Testis (tissue), 3 donors: ENCODE data around the gene TRMT11. TPM values are rescaled to one million over a fixed set of nuclear protein-coding genes. Genes with fewer than 3 reads are reported as not detected.

Experiments used
- DNase-seq: peaks from one replicate; pipeline ENCODE4 v3.0.0-alpha.2; 2019
- H3K27ac ChIP-seq, 2 donors: fragments of 200-600 bp; sonication (generic); one replicate each; pipeline ENCODE4 v1.5.1; 2019
- H3K27me3 ChIP-seq: fragments of 200-600 bp; sonication (generic); one replicate; pipeline ENCODE4 v1.5.1; 2019
- H3K36me3 ChIP-seq: fragments of 200-600 bp; sonication (generic); one replicate; pipeline ENCODE4 v1.5.1; 2017; ENCODE audit warnings: low read depth; ENCODE audit errors: missing control alignments
- H3K4me1 ChIP-seq: fragments of 200-600 bp; sonication (generic); one replicate; pipeline ENCODE4 v1.5.1; 2019
- H3K4me3 ChIP-seq, 2 donors: fragments of 200-600 bp; sonication (generic); one replicate each; pipeline ENCODE4 v1.5.1; 2017 to 2019
- H3K9me3 ChIP-seq: fragments of 200-600 bp; sonication (generic); one replicate; pipeline ENCODE4 v1.5.1; 2017
- POLR2A ChIP-seq: fragments of 450-650 bp; IDR thresholded peaks from one replicate; pipeline ENCODE4 v1.6.1; 2017; ENCODE audit warnings: antibody characterized with exemption, mild to moderate bottlenecking, moderate library complexity
- WGBS, 2 donors: methylation state at CpG; one replicate each; pipeline ENCODE4 v1.1.5; 2018; 5-methylcytosine and 5-hydroxymethylcytosine counted together
- intact Hi-C: fragments of 100-400 bp; cut with DNase I; formaldehyde crosslinking; loops from one replicate; pipeline ENCODE4 v1.15.1; 2023; ENCODE audit warnings: low total_unique reads
- polyA plus RNA-seq: library from polyadenylated mRNA; stranded (reverse); fragments of 350-450 nt; fragmentation: Illumina TruSeq; extraction: RNeasy Lipid Tissue Mini Kit (QIAGEN cat#74804); gene quantifications from one replicate; pipeline ENCODE4 v1.2.3, GENCODE V29; 2014; ENCODE audit warnings: low read depth, low replicate concordance; ENCODE audit not compliant: insufficient read depth
- total RNA-seq, 2 donors: library from RNA; depleted of rRNA; stranded (reverse); fragments of >200 nt; gene quantifications; one replicate each; pipeline ENCODE4 v1.2.3, GENCODE V29; 2016
- TF ChIP-seq, protein P1 (sequence below), 3 experiments: fragments of 450-650 bp in 2 of 3; fragments of 200-600 bp in 1 of 3; sonication (generic) in 1 of 3; IDR thresholded peaks; one replicate each; pipeline ENCODE4 v1.5.1; 2016 to 2019; ENCODE audit warnings: antibody characterized with exemption in 3 of 3, mild to moderate bottlenecking in 2 of 3, moderate library complexity in 1 of 3

TRMT11 gene
- total and polyA plus RNA-seq, 3 donors from 2014 or later: 16.1 to 51.2 (median 32.2) TPM

DNA sequence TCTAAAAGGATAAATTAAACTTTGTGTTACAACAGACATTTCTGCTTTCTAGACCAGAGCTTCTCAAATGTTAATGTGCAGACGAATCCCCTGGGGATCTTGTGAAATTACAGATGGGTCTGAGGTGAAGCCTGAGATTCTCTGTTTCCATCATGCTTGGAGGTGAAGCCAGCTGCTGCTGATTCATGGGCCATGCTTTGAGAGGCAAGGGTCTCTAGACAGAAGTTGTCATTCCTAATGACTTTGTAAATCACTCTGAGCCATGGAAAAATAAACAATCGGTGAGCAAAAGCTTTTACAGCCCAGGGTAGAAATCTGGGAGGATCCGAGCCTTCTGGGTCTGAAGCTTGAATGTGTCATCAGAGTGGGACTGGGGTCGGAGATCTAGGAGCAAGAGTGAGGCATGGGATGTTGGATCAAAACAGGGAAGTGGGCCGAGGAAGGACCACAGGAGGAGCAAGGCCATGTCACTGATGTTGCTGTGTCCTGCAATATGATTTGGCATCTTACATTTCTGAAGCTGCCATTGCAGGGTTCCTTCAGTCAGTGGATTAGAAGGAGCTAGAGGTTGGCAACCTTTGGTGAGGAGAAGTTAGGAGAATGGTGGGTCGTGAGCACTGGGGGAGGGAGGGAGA, 77.3 kb downstream of the TRMT11 start:
- no peaks in the 10 kb centered on the region for H3K9me3 ChIP-seq
- no peaks in the 10 kb centered on the region for H3K27me3 ChIP-seq
- no peaks in the 10 kb centered on the region for H3K36me3 ChIP-seq
- 78 to 87% methylated on average over 6 of the region's 6 CpGs for WGBS, 2 donors
- intact Hi-C loops: no loop called here
- H3K4me1 ChIP-seq: no peaks in the 10 kb centered on the region
- H3K27ac ChIP-seq: no peak overlapping the region
- TF ChIP-seq, protein P1, sequence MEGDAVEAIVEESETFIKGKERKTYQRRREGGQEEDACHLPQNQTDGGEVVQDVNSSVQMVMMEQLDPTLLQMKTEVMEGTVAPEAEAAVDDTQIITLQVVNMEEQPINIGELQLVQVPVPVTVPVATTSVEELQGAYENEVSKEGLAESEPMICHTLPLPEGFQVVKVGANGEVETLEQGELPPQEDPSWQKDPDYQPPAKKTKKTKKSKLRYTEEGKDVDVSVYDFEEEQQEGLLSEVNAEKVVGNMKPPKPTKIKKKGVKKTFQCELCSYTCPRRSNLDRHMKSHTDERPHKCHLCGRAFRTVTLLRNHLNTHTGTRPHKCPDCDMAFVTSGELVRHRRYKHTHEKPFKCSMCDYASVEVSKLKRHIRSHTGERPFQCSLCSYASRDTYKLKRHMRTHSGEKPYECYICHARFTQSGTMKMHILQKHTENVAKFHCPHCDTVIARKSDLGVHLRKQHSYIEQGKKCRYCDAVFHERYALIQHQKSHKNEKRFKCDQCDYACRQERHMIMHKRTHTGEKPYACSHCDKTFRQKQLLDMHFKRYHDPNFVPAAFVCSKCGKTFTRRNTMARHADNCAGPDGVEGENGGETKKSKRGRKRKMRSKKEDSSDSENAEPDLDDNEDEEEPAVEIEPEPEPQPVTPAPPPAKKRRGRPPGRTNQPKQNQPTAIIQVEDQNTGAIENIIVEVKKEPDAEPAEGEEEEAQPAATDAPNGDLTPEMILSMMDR (IDR thresholded peaks at IDR 0.05): no peak
- TF ChIP-seq POLR2A: no peak
- no peak for DNase-seq
- no peak overlapping the region for H3K4me3 ChIP-seq

DNA sequence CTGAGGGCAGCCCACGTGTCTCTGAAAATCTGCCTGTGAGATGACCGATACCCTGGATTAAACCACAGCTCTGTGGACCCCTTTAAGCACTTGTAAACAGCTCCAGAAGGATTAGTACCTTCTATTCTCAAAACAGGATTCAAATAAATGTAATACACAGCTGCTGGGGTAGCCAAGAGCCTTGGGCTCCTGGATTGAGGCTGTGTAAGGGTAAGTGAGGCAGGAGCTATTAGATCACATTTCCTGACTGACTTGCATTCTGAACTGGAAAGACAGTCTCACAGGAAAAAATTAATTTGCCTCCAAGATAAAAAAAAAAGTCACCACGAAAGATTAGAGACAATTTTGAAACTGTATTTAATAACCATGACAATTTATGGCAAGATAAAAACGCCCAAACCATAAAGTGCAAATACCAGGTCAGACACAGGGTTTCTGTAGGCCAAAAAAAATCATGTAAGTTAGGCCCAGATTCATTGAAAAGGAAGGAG, 78.0 kb downstream of the TRMT11 start:
- no peak for DNase-seq
- H3K27me3 ChIP-seq: no peaks in the 10 kb centered on the region
- H3K27ac ChIP-seq: no peak overlapping the region
- intact Hi-C loops: no loop called here
- no peaks in the 10 kb centered on the region for H3K36me3 ChIP-seq
- TF ChIP-seq POLR2A: no peak
- TF ChIP-seq, protein P1 (IDR thresholded peaks at IDR 0.05): no peak
- no peak overlapping the region for H3K4me3 ChIP-seq
- H3K4me1 ChIP-seq: no peaks in the 10 kb centered on the region
- 57% methylated on average over 4 of the region's 4 CpGs for WGBS, 2 donors
- no peaks in the 10 kb centered on the region for H3K9me3 ChIP-seq

DNA sequence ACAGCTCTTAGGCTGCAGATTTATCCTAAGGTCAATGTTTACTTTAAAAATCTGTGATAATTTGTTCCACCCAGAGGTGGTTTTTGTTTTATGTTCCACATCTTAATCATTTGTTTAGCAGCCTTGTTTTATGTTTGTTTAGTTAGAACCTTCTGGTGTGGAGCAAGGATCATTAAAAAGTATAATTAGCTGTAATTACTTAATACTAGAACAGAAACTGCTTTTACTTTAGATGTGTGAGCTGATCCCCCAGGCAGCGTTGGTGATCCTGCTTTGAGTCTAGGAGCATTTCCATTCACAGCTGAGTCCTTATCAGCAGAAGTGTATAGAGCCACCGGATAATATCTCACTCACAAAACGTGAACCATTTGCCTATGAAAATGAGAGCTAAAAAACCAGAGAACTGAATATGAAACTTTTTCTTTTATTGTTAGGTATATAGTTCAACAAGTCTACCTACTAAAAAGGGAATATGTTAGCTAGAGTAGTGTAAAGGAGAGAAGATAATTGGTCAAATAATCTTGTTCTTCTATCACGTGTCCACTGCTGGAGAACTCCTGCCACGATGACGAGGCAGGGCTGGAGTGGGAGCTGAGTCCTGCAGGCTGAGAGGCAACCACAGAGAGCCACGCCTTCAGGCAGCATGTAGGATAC, 78.5 kb downstream of the TRMT11 start:
- DNase-seq: no peak
- TF ChIP-seq, protein P1 (IDR thresholded peaks at IDR 0.05): no peak
- TF ChIP-seq POLR2A: no peak
- intact Hi-C loops: no loop called here
- Histone ChIP-seq H3K9me3 (no peaks in the 10 kb centered on the region), H3K27ac (no peak overlapping the region), H3K4me3 (no peak overlapping the region), H3K27me3 (no peaks in the 10 kb centered on the region), H3K4me1 (no peaks in the 10 kb centered on the region), H3K36me3 (no peaks in the 10 kb centered on the region)
- 54 to 64% methylated on average over 7 of the region's 7 CpGs for WGBS, 2 donors

DNA sequence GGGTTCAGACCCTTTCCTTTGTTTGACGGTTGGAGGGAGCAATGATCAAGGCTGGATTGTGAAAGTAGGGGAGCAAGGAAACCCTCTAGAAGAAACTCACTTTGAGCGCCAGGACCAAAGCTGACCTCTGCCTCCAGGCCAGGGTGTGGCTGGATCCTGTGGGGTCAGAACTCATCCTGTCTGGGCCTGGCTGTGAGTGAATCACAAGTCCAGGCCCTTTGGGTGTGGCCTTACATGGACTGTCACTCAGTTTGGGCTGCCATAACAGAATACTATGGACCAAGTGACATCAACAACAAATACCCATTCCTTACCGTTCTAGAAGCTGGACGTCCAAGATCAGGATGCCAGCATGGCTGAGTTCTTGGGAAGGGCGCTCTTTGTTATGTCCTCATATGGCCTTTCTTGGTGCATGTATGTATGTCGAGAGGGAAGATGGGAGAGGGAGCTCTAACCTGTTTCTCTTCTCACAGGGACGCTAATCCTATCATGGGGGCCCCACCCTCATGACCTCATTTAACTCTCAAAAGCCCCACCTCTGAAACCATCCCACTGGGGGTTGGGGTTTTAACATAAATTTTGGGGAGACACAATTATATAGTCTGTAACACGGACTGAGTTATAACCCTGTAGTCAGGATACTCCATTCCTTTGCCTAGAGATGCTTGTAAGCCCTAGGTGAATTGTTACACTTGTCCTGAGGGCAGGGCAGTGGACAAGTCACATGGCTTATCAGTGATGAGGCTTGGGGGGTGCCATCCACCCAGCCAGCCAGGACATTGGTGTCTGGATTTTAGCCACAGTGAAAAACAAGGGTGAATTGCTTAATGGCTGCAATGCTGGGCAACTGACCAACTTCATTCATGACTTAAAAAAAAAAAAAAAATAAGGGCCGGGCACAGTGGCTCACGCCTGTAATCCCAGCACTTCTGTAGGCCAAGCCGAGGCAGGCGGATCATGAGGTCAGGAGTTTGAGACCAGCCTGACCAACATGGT, 80.0 kb downstream of the TRMT11 start:
- Histone ChIP-seq H3K27ac (no peak overlapping the region), H3K4me1 (peaks cover 4% of the 10 kb centered on the region), H3K9me3 (no peaks in the 10 kb centered on the region), H3K27me3 (no peaks in the 10 kb centered on the region), H3K36me3 (no peaks in the 10 kb centered on the region), H3K4me3 (no peak overlapping the region)
- TF ChIP-seq, protein P1 (IDR thresholded peaks at IDR 0.05): no peak
- no peak for TF ChIP-seq POLR2A
- intact Hi-C loops: no loop called here
- WGBS, 2 donors: 96% methylated on average over 11 to 12 of the region's 12 CpGs
- DNase-seq: no peak
